GM23338 (cell line): ENCODE results near the gene KCNMB2. TPM values are rescaled to one million over a fixed set of nuclear protein-coding genes. Genes with fewer than 3 reads are reported as not detected.

Experiments
- ATAC-seq: fragments of 200-7000 bp; cut with Tn5 transposase; 3 replicates; pipeline ENCODE4 v1.9.1; 2020
- DNase-seq: peaks from one replicate; pipeline ENCODE4 v3.0.0-alpha.2; 2015; ENCODE audit warnings: low spot score
- H2AFZ ChIP-seq: fragments of 200-600 bp; sonication (generic); 2 replicates; pipeline ENCODE4 v1.8.0; 2016; ENCODE audit warnings: antibody characterized with exemption, mild to moderate bottlenecking, moderate library complexity
- H3F3A ChIP-seq: fragments of 200-600 bp; sonication (generic); replicated peaks from 2 replicates; pipeline ENCODE4 v1.8.0; 2017; ENCODE audit warnings: antibody characterized with exemption, mixed run types, low read depth
- H3K27ac ChIP-seq: fragments of 200-600 bp; sonication (generic); 2 replicates; pipeline ENCODE4 v1.6.1; 2016; ENCODE audit warnings: low read depth
- H3K27me3 ChIP-seq: fragments of 200-600 bp; sonication (generic); 2 replicates; pipeline ENCODE4 v1.8.0; 2016; ENCODE audit warnings: mild to moderate bottlenecking, mixed run types, moderate library complexity; ENCODE audit not compliant: insufficient read depth
- H3K36me3 ChIP-seq: fragments of 200-600 bp; sonication (generic); 2 replicates; pipeline ENCODE4 v1.8.0; 2016; ENCODE audit warnings: mild to moderate bottlenecking; ENCODE audit not compliant: insufficient read depth
- H3K4me1 ChIP-seq: fragments of 200-600 bp; sonication (generic); 2 replicates; pipeline ENCODE4 v1.8.0; 2016; ENCODE audit warnings: mild to moderate bottlenecking, moderate library complexity; ENCODE audit not compliant: insufficient read depth
- H3K4me2 ChIP-seq: fragments of 200-600 bp; sonication (generic); 2 replicates; pipeline ENCODE4 v1.7.1; 2017; ENCODE audit warnings: mixed run types
- H3K4me3 ChIP-seq: fragments of 200-600 bp; sonication (generic); 2 replicates; pipeline ENCODE4 v1.6.1; 2016; ENCODE audit warnings: mixed run types
- H3K79me2 ChIP-seq: fragments of 200-600 bp; sonication (generic); replicated peaks from 2 replicates; pipeline ENCODE4 v1.8.0; 2017; ENCODE audit warnings: mild to moderate bottlenecking; ENCODE audit not compliant: insufficient read depth
- H3K9me2 ChIP-seq: fragments of 200-600 bp; sonication (generic); 2 replicates; pipeline ENCODE4 v1.8.0; 2017; ENCODE audit not compliant: insufficient read depth
- H4K20me1 ChIP-seq: fragments of 200-600 bp; sonication (generic); replicated peaks from 2 replicates; pipeline ENCODE4 v1.8.0; 2017; ENCODE audit warnings: mild to moderate bottlenecking; ENCODE audit not compliant: insufficient read depth
- H3K27ac Mint-ChIP-seq: 2 replicates; pipeline ENCODE4 v1.8.0; 2020; ENCODE audit warnings: inconsistent platforms, mild to moderate bottlenecking, moderate library complexity, mixed read lengths
- H3K27me3 Mint-ChIP-seq: 3 replicates; pipeline ENCODE4 v1.8.0; 2022; ENCODE audit warnings: low read depth, mild to moderate bottlenecking, moderate library complexity, mixed read lengths, inconsistent platforms; ENCODE audit not compliant: insufficient read depth, poor library complexity
- H3K36me3 Mint-ChIP-seq: 3 replicates; pipeline ENCODE4 v1.8.0; 2021; ENCODE audit warnings: low read depth, mild to moderate bottlenecking, inconsistent platforms, moderate library complexity, mixed read lengths
- H3K4me1 Mint-ChIP-seq: 3 replicates; pipeline ENCODE4 v1.8.0; 2020; ENCODE audit warnings: mild to moderate bottlenecking, inconsistent platforms, mixed read lengths
- H3K4me3 Mint-ChIP-seq: 3 replicates; pipeline ENCODE4 v1.8.0; 2021; ENCODE audit warnings: moderate library complexity, mild to moderate bottlenecking, inconsistent platforms, mixed read lengths
- H3K9me3 Mint-ChIP-seq: 3 replicates; pipeline ENCODE4 v1.8.0; 2020; ENCODE audit warnings: moderate library complexity, mild to moderate bottlenecking, inconsistent platforms, mixed read lengths
- ETS1 ChIP-seq: IDR thresholded peaks from 2 replicates; pipeline ENCODE4 v1.6.1; 2016; ENCODE audit warnings: antibody characterized with exemption
- EZH2 ChIP-seq: fragments of 200-600 bp; sonication (generic); IDR thresholded peaks from one replicate; pipeline ENCODE4 v1.8.0; 2017; ENCODE audit warnings: antibody characterized with exemption, mild to moderate bottlenecking, low read depth; ENCODE audit not compliant: unreplicated experiment
- EZH2phosphoT487 ChIP-seq: fragments of 200-600 bp; sonication (generic); IDR thresholded peaks from one replicate; pipeline ENCODE4 v1.8.1; 2018; ENCODE audit warnings: antibody characterized with exemption; ENCODE audit not compliant: unreplicated experiment
- JUNB ChIP-seq: IDR thresholded peaks from one replicate; pipeline ENCODE4 v1.6.1; 2016; ENCODE audit warnings: antibody characterized with exemption; ENCODE audit not compliant: unreplicated experiment
- NANOG ChIP-seq: IDR thresholded peaks from 2 replicates; pipeline ENCODE4 v1.6.1; 2016; ENCODE audit warnings: antibody characterized with exemption, borderline replicate concordance
- POLR2AphosphoS5 ChIP-seq: IDR thresholded peaks from 2 replicates; pipeline ENCODE4 v1.6.1; 2016; ENCODE audit warnings: antibody characterized with exemption, low read depth
- STAT1 ChIP-seq: IDR thresholded peaks from one replicate; pipeline ENCODE4 v1.6.1; 2016; ENCODE audit warnings: antibody characterized with exemption; ENCODE audit not compliant: unreplicated experiment
- ZNF114 ChIP-seq: fragments of 250-450 bp; sonication (Bioruptor Pico); IDR thresholded peaks from 2 replicates; pipeline ENCODE4 v1.5.0; 2020; ENCODE audit warnings: mild to moderate bottlenecking, moderate library complexity
- ZNF331 ChIP-seq: fragments of 250-450 bp; sonication (Bioruptor Pico); IDR thresholded peaks from 2 replicates; pipeline ENCODE4 v1.5.0; 2020; ENCODE audit warnings: low read depth, mild to moderate bottlenecking, moderate library complexity
- polyA plus RNA-seq: library from polyadenylated mRNA; unstranded; fragments of >200 nt; fragmentation: Nextera tagmentation; extraction: Ambion mirVana; gene quantifications from 2 replicates; pipeline ENCODE4 v1.2.1, GENCODE V29; 2016
- total RNA-seq: library from RNA; depleted of rRNA; stranded (reverse); fragments of >200 nt; shearing (Covaris generic); gene quantifications from 2 replicates; pipeline ENCODE4 v1.2.3, GENCODE V29; 2014
- TF ChIP-seq, protein P1 (sequence below): IDR thresholded peaks from one replicate; pipeline ENCODE4 v1.6.1; 2018; ENCODE audit warnings: antibody characterized with exemption; ENCODE audit not compliant: unreplicated experiment
- TF ChIP-seq, protein P2 (sequence below), 2 experiments: fragments of 200-600 bp in 1 of 2; sonication (generic) in 1 of 2; conservative IDR thresholded peaks; 2 replicates each; pipeline versions ENCODE4 v1.5.1 to v1.6.1; 2016 to 2017; ENCODE audit warnings: antibody characterized with exemption in 2 of 2, low read depth in 2 of 2, mild to moderate bottlenecking in 2 of 2, moderate library complexity in 1 of 2

The KCNMB2 gene
- total and polyA plus RNA-seq, 2 experiments from 2014 or later, result 0.53 TPM; not detected in 1

DNA sequence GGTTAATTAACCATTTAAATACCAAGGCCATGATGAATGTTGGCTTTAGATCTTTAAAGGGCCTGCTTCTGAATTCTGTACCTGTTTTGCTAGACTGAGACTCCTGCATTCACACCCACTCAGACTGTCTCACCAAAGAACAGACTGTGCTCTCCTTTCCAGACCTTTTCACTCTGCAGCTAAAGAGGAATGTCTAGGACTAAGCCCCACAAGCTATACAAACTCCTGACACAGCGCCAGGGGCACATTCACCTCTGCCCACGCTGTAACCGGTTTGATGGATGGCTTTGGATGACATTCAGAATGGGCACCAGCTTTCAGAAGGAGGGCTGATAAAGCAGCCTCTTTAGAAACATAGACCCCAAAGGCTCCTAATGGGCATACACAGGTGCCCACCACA is 200.1 kb downstream of the KCNMB2 start:
- Histone ChIP-seq H3K27ac (no peak overlapping the region), H3K79me2 (no peaks in the 10 kb centered on the region), H3F3A (no peaks in the 10 kb centered on the region), H3K27me3 (no peaks in the 10 kb centered on the region), H4K20me1 (no peaks in the 10 kb centered on the region), H3K4me3 (no peak overlapping the region), H3K4me1 (no peaks in the 10 kb centered on the region), H3K4me2 (no peak overlapping the region), H2AFZ (no peak overlapping the region), H3K9me2 (no peaks in the 10 kb centered on the region), H3K36me3 (no peaks in the 10 kb centered on the region)
- Mint-ChIP-seq H3K4me1 (peaks cover 6% of the 10 kb centered on the region), H3K36me3 (no peaks in the 10 kb centered on the region), H3K27me3 (no peaks in the 10 kb centered on the region), H3K9me3 (no peaks in the 10 kb centered on the region), H3K4me3 (no peak overlapping the region), H3K27ac (no peak overlapping the region)
- DNase-seq (no peak), ATAC-seq (no peak)
- TF ChIP-seq, protein P1, sequence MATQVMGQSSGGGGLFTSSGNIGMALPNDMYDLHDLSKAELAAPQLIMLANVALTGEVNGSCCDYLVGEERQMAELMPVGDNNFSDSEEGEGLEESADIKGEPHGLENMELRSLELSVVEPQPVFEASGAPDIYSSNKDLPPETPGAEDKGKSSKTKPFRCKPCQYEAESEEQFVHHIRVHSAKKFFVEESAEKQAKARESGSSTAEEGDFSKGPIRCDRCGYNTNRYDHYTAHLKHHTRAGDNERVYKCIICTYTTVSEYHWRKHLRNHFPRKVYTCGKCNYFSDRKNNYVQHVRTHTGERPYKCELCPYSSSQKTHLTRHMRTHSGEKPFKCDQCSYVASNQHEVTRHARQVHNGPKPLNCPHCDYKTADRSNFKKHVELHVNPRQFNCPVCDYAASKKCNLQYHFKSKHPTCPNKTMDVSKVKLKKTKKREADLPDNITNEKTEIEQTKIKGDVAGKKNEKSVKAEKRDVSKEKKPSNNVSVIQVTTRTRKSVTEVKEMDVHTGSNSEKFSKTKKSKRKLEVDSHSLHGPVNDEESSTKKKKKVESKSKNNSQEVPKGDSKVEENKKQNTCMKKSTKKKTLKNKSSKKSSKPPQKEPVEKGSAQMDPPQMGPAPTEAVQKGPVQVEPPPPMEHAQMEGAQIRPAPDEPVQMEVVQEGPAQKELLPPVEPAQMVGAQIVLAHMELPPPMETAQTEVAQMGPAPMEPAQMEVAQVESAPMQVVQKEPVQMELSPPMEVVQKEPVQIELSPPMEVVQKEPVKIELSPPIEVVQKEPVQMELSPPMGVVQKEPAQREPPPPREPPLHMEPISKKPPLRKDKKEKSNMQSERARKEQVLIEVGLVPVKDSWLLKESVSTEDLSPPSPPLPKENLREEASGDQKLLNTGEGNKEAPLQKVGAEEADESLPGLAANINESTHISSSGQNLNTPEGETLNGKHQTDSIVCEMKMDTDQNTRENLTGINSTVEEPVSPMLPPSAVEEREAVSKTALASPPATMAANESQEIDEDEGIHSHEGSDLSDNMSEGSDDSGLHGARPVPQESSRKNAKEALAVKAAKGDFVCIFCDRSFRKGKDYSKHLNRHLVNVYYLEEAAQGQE, result no peak
- TF ChIP-seq JUNB, result no peak
- TF ChIP-seq POLR2AphosphoS5, result no peak
- TF ChIP-seq ZNF331 (CRISPR knock-in tag), result no peak
- TF ChIP-seq EZH2, result no peak
- TF ChIP-seq NANOG, result no peak

DNA sequence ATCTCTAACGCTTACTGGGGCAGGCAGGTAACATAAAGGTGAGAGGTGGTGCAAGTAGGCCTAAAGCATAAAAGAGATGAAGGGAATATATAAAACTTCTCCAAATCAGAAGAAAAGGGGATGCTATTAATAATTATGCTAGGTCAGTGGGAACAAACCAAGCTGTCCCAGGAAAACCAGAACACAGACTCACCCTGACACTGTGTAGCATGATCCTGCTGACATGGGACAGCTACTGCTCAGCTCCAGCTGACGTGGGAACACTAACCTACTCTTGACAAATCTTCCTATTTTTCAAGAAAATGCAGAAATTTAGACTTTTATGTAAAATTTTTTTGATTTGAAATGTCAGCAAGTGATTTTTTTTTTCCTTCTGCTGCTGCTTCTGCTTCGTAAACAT is 203.5 kb downstream of the KCNMB2 start:
- H3K9me3 Mint-ChIP-seq, result peaks cover under 1% of the 10 kb centered on the region; the same call in 1 of the 3 replicates
- H2AFZ ChIP-seq, result no peak overlapping the region
- H3K4me1 Mint-ChIP-seq, result peaks cover 5% of the 10 kb centered on the region
- no peak overlapping the region for H3K27ac ChIP-seq
- H3K79me2 ChIP-seq, result no peaks in the 10 kb centered on the region
- no peaks in the 10 kb centered on the region for H3F3A ChIP-seq
- H3K36me3 Mint-ChIP-seq, result no peaks in the 10 kb centered on the region
- no peak for ATAC-seq
- H3K27ac Mint-ChIP-seq, result no peak overlapping the region
- no peaks in the 10 kb centered on the region; the same call in 1 of the 2 replicates for H3K9me2 ChIP-seq
- H3K4me2 ChIP-seq, result no peak overlapping the region
- no peaks in the 10 kb centered on the region for H4K20me1 ChIP-seq
- H3K4me3 ChIP-seq, result no peak overlapping the region
- H3K36me3 ChIP-seq, result no peaks in the 10 kb centered on the region
- H3K27me3 ChIP-seq, result no peaks in the 10 kb centered on the region
- DNase-seq, result no peak
- H3K27me3 Mint-ChIP-seq, result no peaks in the 10 kb centered on the region
- no peaks in the 10 kb centered on the region for H3K4me1 ChIP-seq
- no peak overlapping the region for H3K4me3 Mint-ChIP-seq
- no peak for TF ChIP-seq EZH2
- no peak for TF ChIP-seq NANOG
- TF ChIP-seq ZNF331 (CRISPR knock-in tag), result no peak
- TF ChIP-seq POLR2AphosphoS5, result no peak
- no peak for TF ChIP-seq STAT1
- TF ChIP-seq, protein P2, sequence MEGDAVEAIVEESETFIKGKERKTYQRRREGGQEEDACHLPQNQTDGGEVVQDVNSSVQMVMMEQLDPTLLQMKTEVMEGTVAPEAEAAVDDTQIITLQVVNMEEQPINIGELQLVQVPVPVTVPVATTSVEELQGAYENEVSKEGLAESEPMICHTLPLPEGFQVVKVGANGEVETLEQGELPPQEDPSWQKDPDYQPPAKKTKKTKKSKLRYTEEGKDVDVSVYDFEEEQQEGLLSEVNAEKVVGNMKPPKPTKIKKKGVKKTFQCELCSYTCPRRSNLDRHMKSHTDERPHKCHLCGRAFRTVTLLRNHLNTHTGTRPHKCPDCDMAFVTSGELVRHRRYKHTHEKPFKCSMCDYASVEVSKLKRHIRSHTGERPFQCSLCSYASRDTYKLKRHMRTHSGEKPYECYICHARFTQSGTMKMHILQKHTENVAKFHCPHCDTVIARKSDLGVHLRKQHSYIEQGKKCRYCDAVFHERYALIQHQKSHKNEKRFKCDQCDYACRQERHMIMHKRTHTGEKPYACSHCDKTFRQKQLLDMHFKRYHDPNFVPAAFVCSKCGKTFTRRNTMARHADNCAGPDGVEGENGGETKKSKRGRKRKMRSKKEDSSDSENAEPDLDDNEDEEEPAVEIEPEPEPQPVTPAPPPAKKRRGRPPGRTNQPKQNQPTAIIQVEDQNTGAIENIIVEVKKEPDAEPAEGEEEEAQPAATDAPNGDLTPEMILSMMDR (conservative IDR thresholded peaks at IDR 0.05; ENCODE audit: low read depth in 2 of 2), result no peak
- TF ChIP-seq ETS1, result no peak
- TF ChIP-seq, protein P1, result no peak
- TF ChIP-seq ZNF114 (CRISPR knock-in tag), result no peak
- TF ChIP-seq EZH2phosphoT487, result no peak
